ENCODE data around the gene LRPPRC. TPM values are rescaled to one million over a fixed set of nuclear protein-coding genes. Genes with fewer than 3 reads are reported as not detected.
"Not testable (repeated sequence)": the region's sequence is repeated elsewhere in the genome, so short reads cannot be mapped to it uniquely, and the experiment has no call there.

Gene LRPPRC
- total RNA-seq, result 10 to 100 TPM; 72.8 to 74.8 TPM

GRCh38 chr2:43995733-43996533 lies at the start of gene LRPPRC:
LRPPRC (minus strand) TSS chr2:43995989; CDS start chr2:43995947, 42 bp downstream.
- Mint-ChIP-seq H3K27me3 (no peaks in the 10 kb centered on the region), H3K4me1 (peaks cover 32% of the 10 kb centered on the region)
- POLR2A ChIA-PET, result interaction anchor here (0.9 to 2.0 kb wide), 5 partner anchors 10 to 400 kb away, joined by 3 to 7 read pairs (median 3); partner anchors contain the start of genes CAMKMT, PPM1B, PREPL and THADA

GRCh38 chr2:44045061-44045460 lies 49.3 kb upstream of the LRPPRC start:
- Mint-ChIP-seq H3K4me3 (no peak overlapping the region), H3K36me3 (no peaks in the 10 kb centered on the region), H3K27ac (no peak overlapping the region), H3K4me1 (peaks cover 5% of the 10 kb centered on the region), H3K27me3 (peaks cover 2% of the 10 kb centered on the region), H3K9me3 (no peaks in the 10 kb centered on the region)
- DNase-seq (no peak), ATAC-seq (ENCODE audit: low read depth) (no peak)
- POLR2A ChIA-PET, result no interaction called here

More at GRCh38 chr2:43995733-43996533, at the start of gene LRPPRC:
- peak; percentile 94 for ATAC-seq (ENCODE audit: low read depth)
- H3K4me3 Mint-ChIP-seq, result peak within 1 kb of the TSS; percentile 86
- peaks cover 18% of the 10 kb centered on the region for H3K36me3 Mint-ChIP-seq
- DNase-seq, result peak; percentile 83
- H3K9me3 Mint-ChIP-seq, result no peaks in the 10 kb centered on the region
- peak within 1 kb of the TSS; percentile 95 for H3K27ac Mint-ChIP-seq

GRCh38 chr2:44044281-44044720 lies 48.5 kb upstream of the LRPPRC start:
- ATAC-seq (ENCODE audit: low read depth) (peak; percentile 100), DNase-seq (peak; percentile 82)
- peaks cover 5% of the 10 kb centered on the region for H3K4me1 Mint-ChIP-seq
- peaks cover 2% of the 10 kb centered on the region for H3K27me3 Mint-ChIP-seq
- POLR2A ChIA-PET, result no interaction called here
- H3K9me3 Mint-ChIP-seq, result no peaks in the 10 kb centered on the region
- no peaks in the 10 kb centered on the region for H3K36me3 Mint-ChIP-seq
- H3K4me3 Mint-ChIP-seq, result no peak overlapping the region
- H3K27ac Mint-ChIP-seq, result no peak overlapping the region

GRCh38 chr2:44040365-44040764 lies 44.6 kb upstream of the LRPPRC start:
- ATAC-seq (ENCODE audit: low read depth) (no peak), DNase-seq (no peak)
- H3K4me1 Mint-ChIP-seq, result peaks cover 3% of the 10 kb centered on the region
- no peak overlapping the region for H3K27ac Mint-ChIP-seq
- no peak overlapping the region for H3K4me3 Mint-ChIP-seq
- POLR2A ChIA-PET, result no interaction called here
- no peaks in the 10 kb centered on the region for H3K9me3 Mint-ChIP-seq
- H3K27me3 Mint-ChIP-seq, result no peaks in the 10 kb centered on the region
- no peaks in the 10 kb centered on the region for H3K36me3 Mint-ChIP-seq

GRCh38 chr2:44038277-44038676 lies 42.5 kb upstream of the LRPPRC start:
- POLR2A ChIA-PET, result no interaction called here
- Mint-ChIP-seq H3K27me3 (no peaks in the 10 kb centered on the region), H3K4me3 (no peak overlapping the region), H3K27ac (no peak overlapping the region), H3K4me1 (no peaks in the 10 kb centered on the region), H3K36me3 (no peaks in the 10 kb centered on the region), H3K9me3 (no peaks in the 10 kb centered on the region)
- ATAC-seq (ENCODE audit: low read depth) (no peak), DNase-seq (no peak)

GRCh38 chr2:44037221-44037620 lies 41.4 kb upstream of the LRPPRC start:
- POLR2A ChIA-PET, result no interaction called here
- Mint-ChIP-seq H3K9me3 (no peaks in the 10 kb centered on the region), H3K27ac (no peak overlapping the region), H3K4me1 (no peaks in the 10 kb centered on the region), H3K4me3 (no peak overlapping the region), H3K27me3 (no peaks in the 10 kb centered on the region), H3K36me3 (no peaks in the 10 kb centered on the region)
- ATAC-seq (ENCODE audit: low read depth) (no peak), DNase-seq (no peak)

GRCh38 chr2:44033947-44034346 lies 38.2 kb upstream of the LRPPRC start:
- no peak overlapping the region for H3K4me3 Mint-ChIP-seq
- no peaks in the 10 kb centered on the region for H3K36me3 Mint-ChIP-seq
- no peaks in the 10 kb centered on the region for H3K9me3 Mint-ChIP-seq
- no peak overlapping the region for H3K27ac Mint-ChIP-seq
- H3K27me3 Mint-ChIP-seq, result peaks cover 14% of the 10 kb centered on the region
- ATAC-seq (ENCODE audit: low read depth) (no peak), DNase-seq (no peak)
- no peaks in the 10 kb centered on the region for H3K4me1 Mint-ChIP-seq
- POLR2A ChIA-PET, result no interaction called here

GRCh38 chr2:44027076-44027475 lies 31.3 kb upstream of the LRPPRC start:
- H3K4me3 Mint-ChIP-seq; ATAC-seq (ENCODE audit: low read depth); H3K27ac Mint-ChIP-seq; POLR2A ChIA-PET; H3K9me3 Mint-ChIP-seq; H3K4me1 Mint-ChIP-seq; H3K36me3 Mint-ChIP-seq; DNase-seq: not testable (repeated sequence)
- H3K27me3 Mint-ChIP-seq, result peaks cover 20% of the 10 kb centered on the region

- H3K4me1 Mint-ChIP-seq, result peaks cover 2% of the 10 kb centered on the region
Measured at GRCh38 chr2:44016282-44016681, 20.5 kb upstream of the LRPPRC start.

GRCh38 chr2:44015239-44015638 lies 19.4 kb upstream of the LRPPRC start:
- Mint-ChIP-seq H3K27ac (no peak overlapping the region), H3K27me3 (peaks cover 13% of the 10 kb centered on the region), H3K4me1 (peaks cover 2% of the 10 kb centered on the region), H3K36me3 (no peaks in the 10 kb centered on the region), H3K4me3 (no peak overlapping the region), H3K9me3 (no peaks in the 10 kb centered on the region)
- no peak for DNase-seq
- POLR2A ChIA-PET, result no interaction called here
- ATAC-seq (ENCODE audit: low read depth), result no peak

More at GRCh38 chr2:44016282-44016681, 20.5 kb upstream of the LRPPRC start:
- no peaks in the 10 kb centered on the region for H3K9me3 Mint-ChIP-seq
- H3K27ac Mint-ChIP-seq, result no peak overlapping the region
- ATAC-seq (ENCODE audit: low read depth), result peak; percentile 45
- DNase-seq, result peak; percentile 63
- H3K27me3 Mint-ChIP-seq, result peaks cover 13% of the 10 kb centered on the region
- H3K4me3 Mint-ChIP-seq, result no peak overlapping the region
- H3K36me3 Mint-ChIP-seq, result no peaks in the 10 kb centered on the region
- POLR2A ChIA-PET, result interaction anchor here (0.6 kb wide), 1 partner anchor 84 kb away, joined by 4 read pairs; no protein-coding TSS in a partner anchor

GRCh38 chr2:44013205-44013604 lies 17.4 kb upstream of the LRPPRC start:
- DNase-seq; H3K27ac Mint-ChIP-seq; H3K9me3 Mint-ChIP-seq; H3K36me3 Mint-ChIP-seq; ATAC-seq (ENCODE audit: low read depth); H3K4me3 Mint-ChIP-seq; POLR2A ChIA-PET; H3K4me1 Mint-ChIP-seq: not testable (repeated sequence)
- H3K27me3 Mint-ChIP-seq, result peaks cover 13% of the 10 kb centered on the region

- Mint-ChIP-seq H3K4me1 (peaks cover 9% of the 10 kb centered on the region), H3K36me3 (no peaks in the 10 kb centered on the region), H3K4me3 (no peak overlapping the region), H3K27ac (no peak overlapping the region), H3K27me3 (peaks cover 11% of the 10 kb centered on the region), H3K9me3 (no peaks in the 10 kb centered on the region)
- POLR2A ChIA-PET, result no interaction called here
- DNase-seq (no peak), ATAC-seq (ENCODE audit: low read depth) (no peak)
Measured at GRCh38 chr2:44010266-44010665, 14.5 kb upstream of the LRPPRC start.

- H3K27ac Mint-ChIP-seq, result no peak overlapping the region
- POLR2A ChIA-PET, result no interaction called here
Measured at GRCh38 chr2:44009136-44009735, 13.4 kb upstream of the LRPPRC start.

GRCh38 chr2:44005846-44006245 lies 10.1 kb upstream of the LRPPRC start:
- Mint-ChIP-seq H3K9me3 (no peaks in the 10 kb centered on the region), H3K4me1 (peaks cover 12% of the 10 kb centered on the region), H3K36me3 (no peaks in the 10 kb centered on the region), H3K27me3 (no peaks in the 10 kb centered on the region), H3K27ac (peak overlapping the region; percentile 58), H3K4me3 (peak overlapping the region; percentile 51)
- ATAC-seq (ENCODE audit: low read depth), result no peak
- no peak for DNase-seq
- POLR2A ChIA-PET, result interaction anchor here (1.0 kb wide), 1 partner anchor 9 kb away, joined by 3 read pairs; no protein-coding TSS in a partner anchor

More at GRCh38 chr2:44009136-44009735, 13.4 kb upstream of the LRPPRC start:
- Mint-ChIP-seq H3K4me1 (peaks cover 15% of the 10 kb centered on the region), H3K27me3 (peaks cover 6% of the 10 kb centered on the region), H3K9me3 (no peaks in the 10 kb centered on the region), H3K36me3 (no peaks in the 10 kb centered on the region), H3K4me3 (no peak overlapping the region)
- DNase-seq, result no peak
- no peak for ATAC-seq (ENCODE audit: low read depth)
